Endothelial cell of umbilical vein (primary cell): ENCODE measurements around the gene CD24.

ENCODE experiments used
- EZH2 ChIP-seq: IDR thresholded peaks from 2 replicates; pipeline ENCODE4 v1.6.1; 2012; ENCODE audit warnings: borderline replicate concordance, low read depth, mild to moderate bottlenecking, moderate library complexity, low read length, inconsistent platforms; ENCODE audit not compliant: severe bottlenecking
- POLR2A ChIP-seq: IDR thresholded peaks from 2 replicates; pipeline ENCODE4 v1.6.1; 2012; ENCODE audit warnings: low read depth, mild to moderate bottlenecking, control low read depth, low read length
- POLR2AphosphoS5 ChIP-seq: IDR thresholded peaks from 2 replicates; pipeline ENCODE4 v1.6.1; 2012; ENCODE audit warnings: low read depth, mild to moderate bottlenecking, control low read depth, low read length, moderate library complexity; ENCODE audit not compliant: insufficient read depth
- TF ChIP-seq, protein P1 (sequence below), 2 donors: IDR thresholded peaks; 1 replicate in 1 of 2; 2 replicates in 1 of 2; pipeline ENCODE4 v1.5.1; 2011; ENCODE audit warnings: low read length in 2 of 2, mild to moderate bottlenecking in 2 of 2, moderate library complexity in 2 of 2, control low read depth in 1 of 2, inconsistent platforms in 1 of 2, low read depth in 1 of 2; ENCODE audit not compliant: insufficient read depth in 1 of 2; ENCODE audit errors: extremely low read depth in 1 of 2

DNA sequence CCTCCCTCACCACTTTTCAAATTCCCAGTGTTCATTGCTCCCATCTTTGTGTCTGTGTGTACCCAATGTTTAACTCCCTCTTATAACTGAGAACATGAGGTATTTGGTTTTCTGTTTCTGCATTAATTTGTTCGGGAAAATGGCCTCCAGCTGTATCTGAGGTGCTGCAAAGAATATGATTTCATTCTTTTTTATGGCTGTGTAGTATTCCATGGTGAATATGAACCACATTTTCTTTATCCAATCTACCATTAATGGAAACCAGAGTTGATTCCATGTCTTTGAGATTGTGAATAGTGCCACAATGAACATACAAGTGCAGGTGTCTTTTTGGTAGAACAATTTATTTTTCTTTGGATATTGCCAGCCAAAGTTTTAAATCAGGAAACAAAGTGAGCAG, 10.4 kb downstream of the CD24 start:
- TF ChIP-seq, protein P1, sequence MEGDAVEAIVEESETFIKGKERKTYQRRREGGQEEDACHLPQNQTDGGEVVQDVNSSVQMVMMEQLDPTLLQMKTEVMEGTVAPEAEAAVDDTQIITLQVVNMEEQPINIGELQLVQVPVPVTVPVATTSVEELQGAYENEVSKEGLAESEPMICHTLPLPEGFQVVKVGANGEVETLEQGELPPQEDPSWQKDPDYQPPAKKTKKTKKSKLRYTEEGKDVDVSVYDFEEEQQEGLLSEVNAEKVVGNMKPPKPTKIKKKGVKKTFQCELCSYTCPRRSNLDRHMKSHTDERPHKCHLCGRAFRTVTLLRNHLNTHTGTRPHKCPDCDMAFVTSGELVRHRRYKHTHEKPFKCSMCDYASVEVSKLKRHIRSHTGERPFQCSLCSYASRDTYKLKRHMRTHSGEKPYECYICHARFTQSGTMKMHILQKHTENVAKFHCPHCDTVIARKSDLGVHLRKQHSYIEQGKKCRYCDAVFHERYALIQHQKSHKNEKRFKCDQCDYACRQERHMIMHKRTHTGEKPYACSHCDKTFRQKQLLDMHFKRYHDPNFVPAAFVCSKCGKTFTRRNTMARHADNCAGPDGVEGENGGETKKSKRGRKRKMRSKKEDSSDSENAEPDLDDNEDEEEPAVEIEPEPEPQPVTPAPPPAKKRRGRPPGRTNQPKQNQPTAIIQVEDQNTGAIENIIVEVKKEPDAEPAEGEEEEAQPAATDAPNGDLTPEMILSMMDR (IDR thresholded peaks at IDR 0.05; ENCODE audit: extremely low read depth in 1 of 2, insufficient read depth in 1 of 2, low read depth in 1 of 2, low read length in 2 of 2) = no peak
- TF ChIP-seq POLR2AphosphoS5 (no peak), EZH2 (no peak), POLR2A (no peak)
